Measurements from ENCODE around the gene GAREM1. TPM values are rescaled to one million over a fixed set of nuclear protein-coding genes. Genes with fewer than 3 reads are reported as not detected.
A peak's percentile ranks its signal among the peaks of the same experiment; 100 is the strongest.

GAREM1 gene
- polyA plus RNA-seq, 3 donors: 29.3 to 31.7 (median 30.8) TPM

GRCh38 chr18:32461709-32462272, 8.9 kb downstream of the GAREM1 start:
- DNase-seq: no peak

DNA sequence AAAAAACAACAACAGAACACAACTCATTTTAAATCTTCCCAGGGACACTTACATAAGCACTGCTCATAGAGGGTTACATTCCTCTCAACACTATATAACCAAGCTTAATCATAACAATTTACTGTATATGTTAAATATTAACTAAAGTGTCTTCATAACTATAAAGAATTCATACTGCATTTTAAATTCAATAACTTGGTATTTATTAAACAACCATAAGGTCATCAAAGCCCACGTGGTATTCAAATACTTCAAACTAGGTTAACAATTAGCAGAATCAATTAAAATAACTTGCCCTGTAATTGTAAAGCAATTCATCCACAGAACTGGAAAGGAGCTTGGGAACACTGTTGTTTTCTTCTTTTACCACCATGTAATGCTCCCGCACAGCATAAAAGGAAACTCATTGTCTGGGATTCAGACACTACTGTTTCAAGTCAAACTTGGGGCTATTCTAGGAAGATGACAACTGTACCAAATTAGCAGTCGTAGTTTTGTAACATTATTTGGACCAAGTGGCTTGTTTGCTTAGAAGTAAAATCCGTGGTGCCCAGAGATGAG, 10.4 kb downstream of the GAREM1 start:
- no peak for DNase-seq

- peak; percentile 28 for DNase-seq
These were observed 11.2 kb downstream of the GAREM1 start for GRCh38 chr18:32459361-32460101.

- DNase-seq: no peak
These were observed 15.3 kb downstream of the GAREM1 start for GRCh38 chr18:32455361-32455760.

DNA sequence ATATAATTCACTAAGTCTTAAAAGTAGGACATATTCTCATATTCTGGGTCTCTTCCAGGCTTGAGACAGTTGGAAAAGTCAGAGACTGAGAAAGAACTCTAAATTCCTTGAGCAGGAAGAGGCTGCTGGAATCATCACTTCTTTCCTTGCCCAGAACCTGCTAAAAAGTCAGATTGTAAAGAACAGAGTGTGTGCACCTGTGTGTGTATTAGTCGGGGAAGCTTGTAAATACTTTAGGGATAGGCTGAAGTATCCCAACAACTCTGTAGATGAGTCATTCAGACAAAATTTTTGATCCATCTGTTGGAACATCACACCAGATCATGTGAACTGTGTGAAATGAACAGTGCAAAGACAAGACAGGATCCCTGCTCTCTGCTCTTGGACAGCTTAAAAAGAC, 16.1 kb downstream of the GAREM1 start:
- DNase-seq: no peak

GRCh38 chr18:32450874-32451273, 19.8 kb downstream of the GAREM1 start:
- DNase-seq: no peak

DNA sequence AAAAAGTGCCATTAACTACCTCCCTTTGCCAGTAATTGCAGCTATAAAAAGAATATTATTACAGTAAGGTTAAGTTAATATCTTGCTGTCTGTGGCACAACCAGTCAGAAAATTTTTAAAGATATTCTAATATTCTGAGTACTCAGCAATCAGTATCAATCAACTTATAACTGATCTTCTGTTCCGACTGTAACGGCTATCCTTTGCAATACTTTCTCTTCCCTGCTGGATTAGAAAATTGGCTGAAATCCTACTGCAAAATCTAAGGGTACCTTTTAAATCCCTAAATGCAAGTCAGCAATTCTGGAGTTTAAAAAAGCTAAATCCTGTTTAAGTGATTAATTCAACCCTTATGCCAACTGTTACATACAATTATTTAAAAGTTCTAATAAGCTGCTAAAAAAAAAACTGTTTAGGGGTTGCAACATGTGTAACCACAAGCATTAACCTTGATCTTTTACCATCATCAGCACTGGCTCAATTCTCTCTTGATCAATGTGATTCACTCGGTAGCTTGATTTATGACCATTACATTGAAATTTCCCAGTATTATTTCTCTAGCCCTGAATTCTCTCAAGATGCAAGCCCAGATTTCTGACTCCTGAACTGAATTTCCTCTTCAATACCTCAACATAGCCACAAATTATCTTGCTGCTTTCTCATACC, 20.5 kb downstream of the GAREM1 start:
- DNase-seq: no peak

- no peak for DNase-seq
These were observed 23.9 kb downstream of the GAREM1 start for GRCh38 chr18:32446780-32447179.

GRCh38 chr18:32445846-32446245, 24.8 kb downstream of the GAREM1 start:
- DNase-seq: no peak

DNA sequence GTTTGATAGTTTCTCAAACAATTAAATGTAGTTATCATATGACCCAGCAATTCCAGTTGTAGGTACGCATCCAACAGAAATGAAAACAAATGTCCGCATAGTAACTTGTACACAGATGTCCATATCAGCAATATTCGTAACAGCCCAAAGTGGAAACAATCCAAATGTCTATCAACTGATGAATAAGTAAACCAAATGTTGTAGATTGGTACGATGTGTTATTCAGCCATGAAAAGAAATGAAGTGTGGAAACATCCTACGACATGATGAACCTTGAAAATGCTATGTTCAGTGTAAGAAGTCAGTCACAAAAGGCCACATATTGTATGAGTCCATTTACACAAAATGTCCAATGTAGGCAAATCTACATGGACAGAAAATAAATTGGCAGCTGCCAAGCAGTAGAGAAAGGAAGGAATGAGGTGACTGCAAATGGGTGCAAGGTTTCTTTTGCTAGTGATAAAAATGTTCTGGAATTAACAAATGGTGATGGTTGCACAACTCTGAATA, 26.9 kb downstream of the GAREM1 start:
- DNase-seq: no peak

DNA sequence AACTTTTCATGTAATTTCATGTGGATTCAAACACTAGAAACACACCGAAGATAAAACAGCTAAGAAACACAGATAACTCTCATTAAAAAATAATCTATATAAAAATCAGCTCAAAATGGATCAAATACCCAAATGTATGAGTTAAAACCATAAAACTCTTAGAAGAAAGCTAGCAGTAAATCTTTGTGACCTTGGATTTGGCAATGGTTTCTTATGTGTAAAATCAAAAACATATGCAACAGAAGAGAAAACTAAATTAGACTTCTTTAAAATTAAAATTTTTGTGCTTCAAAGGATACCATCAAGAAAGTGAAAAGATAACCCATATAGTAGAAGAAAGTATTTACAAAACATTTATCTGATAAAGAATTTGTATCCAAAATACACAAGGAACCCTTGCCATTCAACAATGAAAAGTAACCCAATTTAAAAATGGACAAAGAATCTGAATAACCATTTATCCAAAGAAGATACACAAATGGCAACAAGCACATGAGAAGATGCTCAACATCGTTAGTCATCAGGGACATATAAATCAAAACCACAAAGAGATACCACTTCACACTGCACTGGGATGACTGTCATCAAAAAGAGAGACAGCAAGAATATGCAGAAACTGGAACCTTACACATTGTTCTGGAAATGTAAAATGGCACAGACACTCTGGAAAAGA, 27.5 kb downstream of the GAREM1 start:
- no peak for DNase-seq

DNA sequence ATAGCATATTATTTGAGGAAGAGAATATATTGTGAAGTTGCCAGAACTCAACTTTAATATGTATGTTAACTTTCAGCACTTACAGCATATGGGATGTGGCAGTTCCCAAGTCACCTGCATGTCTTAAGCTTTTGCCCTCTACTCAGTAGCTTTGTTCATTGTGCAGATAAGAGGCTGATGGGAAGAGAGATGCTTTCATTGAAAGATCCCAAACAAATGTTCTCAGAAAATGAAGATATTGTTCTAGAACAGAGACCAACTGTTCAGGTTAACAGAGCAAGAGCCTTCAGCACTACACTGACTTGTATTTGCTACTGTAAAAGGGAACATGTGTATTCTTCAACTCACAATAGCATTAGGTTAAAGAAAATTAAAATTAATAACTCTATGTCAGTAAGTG, 28.1 kb downstream of the GAREM1 start:
- no peak for DNase-seq

DNA sequence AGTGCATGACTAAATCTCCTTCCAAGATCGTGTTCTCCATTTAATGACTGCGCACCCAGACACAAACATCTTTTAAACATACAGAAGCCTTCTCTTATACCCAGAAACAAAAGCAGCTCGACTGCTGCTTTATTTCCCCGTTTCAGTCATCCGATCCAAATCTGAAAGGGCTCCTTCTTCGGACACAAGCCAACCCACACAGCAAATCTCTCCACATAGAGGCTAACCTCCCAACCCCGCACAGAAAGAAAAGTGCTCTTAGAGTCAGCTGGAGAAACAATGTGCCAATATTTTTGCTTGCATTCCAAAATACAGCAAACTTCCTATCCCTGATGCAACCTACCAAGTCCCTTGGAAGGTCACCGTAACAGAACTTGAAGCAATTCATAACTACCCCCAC, 29.1 kb downstream of the GAREM1 start:
- no peak for DNase-seq

- no peak for DNase-seq
These were observed 30.2 kb downstream of the GAREM1 start for GRCh38 chr18:32440518-32440917.

- DNase-seq: no peak
These were observed 30.9 kb downstream of the GAREM1 start for GRCh38 chr18:32439802-32440201.

- no peak for DNase-seq
These were observed 31.4 kb downstream of the GAREM1 start for GRCh38 chr18:32439241-32439640.

GRCh38 chr18:32438173-32438572, 32.5 kb downstream of the GAREM1 start:
- no peak for DNase-seq

DNA sequence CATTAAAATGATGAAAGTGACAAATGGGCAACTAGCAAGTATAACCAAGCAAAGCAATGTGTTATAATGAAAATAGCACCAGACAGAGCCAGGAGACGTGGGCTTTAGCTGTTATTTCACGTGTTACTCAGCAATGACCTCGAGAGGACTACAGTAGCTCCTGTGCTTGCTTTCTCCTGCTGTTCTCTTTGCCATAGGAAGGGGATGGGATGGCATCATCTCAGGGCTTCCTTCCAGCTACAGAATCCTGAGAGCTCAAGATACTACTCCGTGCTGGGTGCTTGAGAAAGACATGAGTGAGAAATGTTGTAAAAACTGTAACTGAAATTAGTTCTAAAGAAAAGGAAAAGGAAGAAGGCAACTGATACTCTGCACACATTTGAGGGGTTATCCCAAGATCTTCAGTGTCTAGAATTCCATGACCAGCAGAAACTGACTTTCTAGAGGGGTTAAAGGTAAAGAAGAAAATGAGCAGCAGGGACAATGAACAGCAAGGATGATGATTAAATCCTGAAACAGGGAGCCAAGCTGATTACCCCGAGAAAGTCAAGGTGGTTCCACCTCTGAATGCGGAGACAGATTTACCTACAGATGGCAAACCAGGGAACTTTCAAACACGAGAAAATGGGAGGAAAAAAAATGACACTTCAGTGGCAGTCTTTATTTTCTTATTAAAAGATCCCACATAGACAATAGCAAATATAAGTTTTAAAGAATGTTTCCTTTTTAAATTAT, 33.4 kb downstream of the GAREM1 start:
- DNase-seq: no peak

GRCh38 chr18:32435631-32436500, 34.8 kb downstream of the GAREM1 start:
- DNase-seq: no peak

DNA sequence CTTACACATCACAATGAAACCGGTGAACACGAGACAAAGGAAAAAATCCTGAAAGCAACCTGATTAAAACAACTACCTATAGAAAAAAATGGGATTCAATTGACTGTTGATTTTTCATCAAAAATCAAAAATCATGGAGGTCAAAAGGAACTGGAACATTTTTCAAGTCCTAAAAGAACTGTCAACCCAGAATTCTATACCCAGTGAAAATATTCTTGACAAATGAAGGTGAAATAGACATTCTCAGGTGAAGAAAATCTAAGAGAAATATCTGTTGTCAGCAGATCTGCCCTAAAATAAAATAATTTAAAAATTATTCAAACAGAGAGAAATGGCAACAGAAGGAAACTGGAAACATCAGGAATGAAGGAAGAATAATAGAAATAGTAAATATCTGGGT, 38.9 kb downstream of the GAREM1 start:
- no peak for DNase-seq

DNA sequence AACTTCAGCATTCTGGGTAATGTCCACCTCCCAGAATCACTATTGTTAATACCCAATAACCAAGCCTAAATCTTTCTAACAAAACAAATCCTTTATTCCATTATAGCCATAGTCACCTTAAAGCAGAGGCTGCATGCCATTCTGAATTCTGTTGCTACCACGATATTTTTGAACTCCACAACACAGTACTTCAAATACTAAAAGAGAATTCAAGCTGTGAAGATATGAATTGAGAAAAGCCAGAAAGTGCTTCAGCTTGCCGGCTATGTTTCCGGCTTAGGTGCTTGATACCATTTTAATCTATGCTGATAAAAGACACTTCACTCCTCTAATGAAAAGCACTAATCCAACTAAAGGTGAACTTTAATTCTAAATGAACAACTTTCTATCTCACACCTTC, 41.3 kb downstream of the GAREM1 start:
- no peak for DNase-seq
